CD4-positive, alpha-beta T cell treated with Interleukin-6 for 4 hours (primary cell): ENCODE data around the gene HTR3C.
"Not testable (repeated sequence)": the region's sequence is repeated elsewhere in the genome, so short reads cannot be mapped to it uniquely, and the experiment has no call there.

ENCODE experiments used
- DNase-seq: peaks from one replicate; pipeline ENCODE4 v3.0.0-alpha.2; 2020; ENCODE audit warnings: mixed read lengths

HTR3C gene, protein sequence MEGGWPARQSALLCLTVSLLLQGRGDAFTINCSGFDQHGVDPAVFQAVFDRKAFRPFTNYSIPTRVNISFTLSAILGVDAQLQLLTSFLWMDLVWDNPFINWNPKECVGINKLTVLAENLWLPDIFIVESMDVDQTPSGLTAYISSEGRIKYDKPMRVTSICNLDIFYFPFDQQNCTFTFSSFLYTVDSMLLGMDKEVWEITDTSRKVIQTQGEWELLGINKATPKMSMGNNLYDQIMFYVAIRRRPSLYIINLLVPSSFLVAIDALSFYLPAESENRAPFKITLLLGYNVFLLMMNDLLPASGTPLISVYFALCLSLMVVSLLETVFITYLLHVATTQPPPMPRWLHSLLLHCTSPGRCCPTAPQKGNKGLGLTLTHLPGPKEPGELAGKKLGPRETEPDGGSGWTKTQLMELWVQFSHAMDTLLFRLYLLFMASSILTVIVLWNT

DNA sequence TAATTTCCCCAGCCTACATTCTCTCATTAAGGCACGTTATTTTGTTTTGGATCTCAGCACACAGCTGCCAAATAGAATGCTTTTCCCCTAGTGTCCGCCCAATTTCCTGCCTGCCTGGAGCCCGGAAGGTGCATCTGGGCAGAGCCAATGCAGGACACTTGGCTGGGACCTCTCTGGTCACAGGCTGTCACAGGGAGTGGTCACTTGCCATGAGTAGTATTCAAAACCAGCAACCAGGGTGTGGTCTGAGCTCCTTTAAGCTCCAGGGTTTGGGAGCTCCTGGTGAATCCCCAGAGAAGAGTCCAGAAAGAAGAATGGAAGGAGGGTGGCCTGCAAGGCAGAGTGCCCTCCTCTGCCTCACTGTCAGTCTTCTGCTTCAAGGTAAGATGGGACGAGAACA is at the start of gene HTR3C:
Gene HTR3C, plus strand, starts transcription at position 281 of the 400 bp plus-strand sequence. Its CDS starts 34 bp downstream, at position 315.
- no peak for DNase-seq

DNA sequence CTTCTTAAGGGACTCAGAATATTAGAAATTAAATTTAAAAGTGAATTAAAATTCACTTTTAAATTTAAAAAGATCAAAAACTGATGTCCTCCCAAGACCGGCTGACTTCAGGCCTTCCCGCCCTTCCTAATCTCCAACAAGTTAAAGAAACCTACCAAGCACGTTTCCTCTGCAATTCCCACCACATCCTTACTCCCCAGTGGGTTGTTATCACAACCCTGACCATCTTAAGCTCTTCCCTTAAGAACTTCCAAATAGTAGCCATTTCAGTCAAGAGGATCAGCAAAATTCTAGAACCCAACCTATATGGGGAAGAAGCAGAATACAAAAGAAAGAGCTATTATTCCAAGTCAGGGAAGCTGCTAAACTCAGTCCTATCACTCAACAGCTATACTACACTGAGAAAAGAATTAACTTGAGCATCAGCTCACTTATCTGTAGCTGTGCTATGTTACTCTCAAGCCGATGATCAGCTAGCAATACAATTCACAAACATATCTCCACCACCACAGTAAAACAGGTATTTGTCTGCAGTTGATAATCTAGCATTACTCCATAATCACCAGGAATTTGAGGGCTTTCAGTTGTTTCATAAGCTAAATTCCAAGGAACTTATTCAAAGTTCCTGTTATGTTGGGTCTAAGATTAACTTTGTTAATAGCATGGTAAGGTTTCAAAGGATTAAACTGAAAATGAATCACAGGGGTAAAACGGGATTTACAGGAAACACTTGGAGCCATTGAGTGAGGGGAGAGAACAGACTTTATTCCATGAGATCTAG is 49.5 kb upstream of the HTR3C start:
- DNase-seq = no peak

DNA sequence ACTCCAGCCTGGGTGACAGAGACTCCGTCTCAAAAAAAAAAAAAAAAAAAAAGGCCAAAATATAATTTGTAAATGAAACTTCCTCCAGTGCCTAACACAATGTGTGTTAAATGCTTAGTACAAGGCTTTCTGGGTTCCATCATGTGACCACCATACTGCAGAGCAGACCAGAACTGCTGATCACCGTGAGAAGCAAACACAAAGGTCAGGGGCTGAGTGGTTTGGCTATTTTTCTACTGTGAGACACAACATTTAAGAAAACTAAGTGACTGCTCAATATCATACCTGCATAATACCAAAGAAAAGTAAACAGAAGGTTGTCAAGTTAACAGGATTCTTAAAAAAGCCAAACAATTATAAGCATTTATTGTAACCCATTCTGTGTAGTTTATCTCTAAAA is 48.4 kb upstream of the HTR3C start:
- no peak for DNase-seq

DNA sequence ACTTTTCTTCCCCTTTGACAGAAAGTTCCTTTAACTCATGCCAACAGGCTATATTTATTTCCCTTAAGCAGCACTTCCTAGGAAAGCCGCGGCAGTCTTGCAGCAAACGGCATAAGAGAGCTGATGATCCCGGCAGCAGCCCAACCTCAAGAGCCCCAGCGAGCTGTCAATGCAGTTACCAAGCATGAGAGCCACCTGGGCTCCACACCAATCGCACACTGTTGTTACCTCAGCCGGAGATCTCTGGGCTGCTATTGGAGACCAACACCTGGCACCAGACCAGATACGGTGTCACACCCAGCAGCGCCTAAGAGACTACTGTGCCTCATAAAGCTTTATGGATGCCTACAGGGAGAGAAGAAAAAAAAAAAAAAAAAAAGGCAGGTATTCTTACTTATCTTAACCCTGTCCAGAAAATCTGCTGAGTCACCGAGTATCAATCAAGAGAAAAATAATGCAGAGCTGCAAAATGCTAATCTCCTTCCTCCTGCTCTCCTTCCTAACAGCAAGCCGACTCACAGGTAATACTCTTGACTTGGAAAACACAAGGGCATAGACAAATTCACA is 46.8 kb upstream of the HTR3C start:
- DNase-seq = peak; percentile 28

DNA sequence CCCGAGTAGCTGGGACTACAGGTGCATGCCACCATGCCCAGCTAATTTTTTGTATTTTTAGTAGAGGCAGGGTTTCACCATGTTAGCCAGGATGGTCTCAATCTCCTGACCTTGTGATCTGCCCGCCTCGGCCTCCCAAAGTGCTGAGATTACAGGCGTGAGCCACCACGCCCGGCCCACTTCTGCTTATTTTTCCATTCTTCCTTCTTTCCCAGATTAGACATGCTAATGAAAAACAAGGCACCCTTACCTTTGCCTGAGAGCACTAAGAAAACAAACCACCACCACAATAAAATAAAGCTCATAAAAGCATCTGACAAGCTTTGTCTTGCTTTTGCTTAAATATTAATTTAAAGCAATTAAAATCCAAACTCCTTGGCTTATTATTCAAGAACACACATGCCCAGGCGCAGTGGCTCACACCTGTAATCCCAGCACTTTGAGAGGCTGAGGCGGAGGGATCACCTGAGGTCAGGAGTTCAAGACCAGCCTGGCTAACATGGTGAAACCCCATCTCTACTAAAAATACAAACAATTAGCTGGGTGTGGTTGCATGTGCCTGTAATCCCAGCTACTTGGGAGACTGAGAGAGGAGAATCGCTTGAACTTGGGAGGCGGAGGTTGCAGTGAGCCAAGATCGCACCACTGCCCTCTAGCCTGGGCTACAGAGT is 45.6 kb upstream of the HTR3C start:
- DNase-seq = not testable (repeated sequence)

DNA sequence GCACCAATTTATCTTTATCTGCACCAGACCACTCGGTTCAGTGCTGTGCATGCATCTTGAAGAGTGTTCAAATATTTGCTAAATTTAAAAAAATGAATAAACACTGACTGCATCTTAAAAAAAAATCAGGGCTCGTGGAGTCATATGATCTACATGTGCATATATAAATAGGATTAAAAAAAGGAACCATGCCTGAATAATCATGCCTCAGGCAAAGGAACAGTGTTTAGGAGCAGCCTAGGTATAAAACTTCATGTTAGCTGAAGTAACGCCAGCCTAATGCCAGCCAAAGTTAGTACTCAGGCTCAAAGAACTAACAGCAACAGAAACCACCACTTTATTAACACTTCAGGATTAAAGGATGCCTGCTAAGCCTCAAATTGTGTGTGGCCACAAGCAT is 44.7 kb upstream of the HTR3C start:
- no peak for DNase-seq

DNA sequence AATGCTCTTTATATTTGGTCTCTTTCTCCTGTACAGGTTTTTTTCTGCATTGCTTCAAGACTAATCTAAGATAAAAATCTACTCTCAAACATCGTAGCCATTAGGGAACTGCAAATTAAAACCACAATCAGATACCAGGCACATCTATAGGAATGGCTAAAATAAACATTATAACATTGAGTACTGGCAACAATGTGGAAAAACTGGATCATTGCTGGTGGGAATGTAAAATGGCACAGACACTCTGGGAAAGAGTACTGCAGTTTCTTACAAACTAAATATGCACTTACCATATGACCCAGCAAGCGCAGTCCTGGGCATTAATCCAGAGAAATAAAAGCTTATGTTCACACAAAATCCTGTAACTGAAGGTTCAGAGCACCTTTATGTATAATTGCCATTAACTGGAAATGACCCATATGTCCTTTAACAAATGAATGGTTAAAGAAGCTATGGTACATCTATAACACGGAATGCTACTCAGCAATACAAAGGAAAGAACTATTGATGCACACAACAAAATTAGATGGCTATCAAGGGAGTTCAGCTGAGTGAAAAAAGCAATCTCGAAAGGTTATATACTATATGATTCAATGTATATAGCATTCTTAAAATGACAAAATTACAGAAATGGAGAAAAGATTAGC is 41.5 kb upstream of the HTR3C start:
- no peak for DNase-seq

DNA sequence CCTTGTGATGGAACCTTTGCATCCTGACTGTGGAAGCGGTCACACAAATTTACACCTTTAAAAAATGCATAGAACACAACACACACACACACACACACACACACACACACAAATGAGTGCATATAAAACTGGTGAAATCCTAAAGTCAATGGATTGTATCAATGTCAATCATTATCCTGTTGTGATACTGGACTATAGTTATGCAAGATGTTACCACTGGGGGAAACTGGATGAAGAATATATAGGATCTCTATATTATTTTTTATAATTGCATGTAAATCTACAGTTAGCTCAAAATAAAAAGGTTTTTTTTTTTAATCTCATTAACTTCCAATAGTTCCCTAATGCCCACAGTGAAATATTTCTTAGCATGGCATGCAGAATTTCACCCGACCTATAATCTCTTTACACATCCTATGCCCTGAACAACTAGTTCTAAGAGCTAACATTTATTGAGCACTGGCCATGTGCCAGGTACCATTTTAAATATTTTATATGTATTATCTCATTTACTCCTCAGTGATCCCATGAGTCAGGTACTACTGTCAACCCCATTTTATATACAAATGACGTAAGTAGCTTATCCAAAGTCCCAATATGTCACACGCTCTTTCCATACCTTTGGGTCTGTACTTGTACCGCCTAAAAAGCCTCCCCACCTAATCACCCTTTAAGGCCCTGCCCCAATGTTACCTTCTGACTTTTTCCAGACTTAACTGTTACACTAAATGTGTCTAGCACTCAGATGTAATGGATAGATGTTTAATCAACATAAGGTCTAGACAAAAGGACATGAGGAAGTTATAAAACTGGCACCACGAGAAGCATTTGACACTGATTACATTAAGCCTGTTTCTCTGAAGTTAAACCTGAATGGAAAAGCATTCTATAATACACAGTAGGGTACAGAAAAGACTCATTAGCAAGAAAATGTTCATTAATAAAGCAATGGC is 40.6 kb upstream of the HTR3C start:
- DNase-seq = no peak

DNA sequence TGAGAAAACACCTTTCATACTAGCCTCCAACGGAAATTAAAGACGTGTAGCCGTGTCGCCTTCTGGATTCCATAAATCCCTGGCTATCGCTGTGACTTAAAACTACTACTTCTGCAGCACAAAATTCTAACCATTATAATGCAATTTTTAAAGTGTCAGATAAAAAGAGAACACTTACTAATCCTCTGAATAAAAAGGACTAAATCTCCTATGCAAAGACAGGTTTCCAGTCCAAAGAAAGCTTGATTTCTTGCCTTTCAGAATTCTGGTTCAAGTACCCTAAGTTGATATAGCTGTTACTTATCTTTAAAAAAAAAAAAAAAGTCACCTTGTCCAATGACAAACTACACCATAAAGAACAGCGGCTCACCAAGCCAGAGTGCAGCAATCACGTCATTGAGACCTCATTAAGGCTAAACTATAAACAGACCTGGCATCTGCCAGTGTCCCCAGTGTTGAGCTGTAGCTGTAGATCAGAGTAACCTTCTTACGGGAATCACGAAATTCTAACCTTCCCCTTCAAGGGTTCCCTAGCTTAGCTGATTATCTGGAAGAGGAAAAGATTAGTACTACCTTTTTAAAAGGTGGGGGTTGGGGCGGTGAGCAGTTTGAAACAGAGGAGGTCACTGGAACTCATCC is 37.3 kb upstream of the HTR3C start:
- DNase-seq = no peak

DNA sequence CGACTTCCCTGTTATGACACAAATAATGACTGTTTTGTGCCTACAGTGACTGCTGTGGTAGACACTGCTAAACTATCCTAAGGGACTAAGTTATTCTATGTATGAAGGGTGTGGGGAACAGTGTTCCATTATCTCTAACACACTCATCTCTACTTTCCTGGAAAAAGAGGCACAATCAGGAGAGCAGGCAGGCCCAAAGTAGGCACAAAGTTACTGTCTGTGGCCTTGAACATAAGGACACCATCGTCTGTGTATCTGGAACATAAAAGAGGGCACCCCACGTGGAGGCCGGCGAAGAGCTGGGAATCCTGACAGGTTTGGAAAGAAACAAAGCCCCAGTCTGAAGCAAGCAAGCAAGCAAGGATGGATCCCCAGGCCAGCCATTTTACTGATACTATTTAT is 36.7 kb upstream of the HTR3C start:
- DNase-seq = no peak

DNA sequence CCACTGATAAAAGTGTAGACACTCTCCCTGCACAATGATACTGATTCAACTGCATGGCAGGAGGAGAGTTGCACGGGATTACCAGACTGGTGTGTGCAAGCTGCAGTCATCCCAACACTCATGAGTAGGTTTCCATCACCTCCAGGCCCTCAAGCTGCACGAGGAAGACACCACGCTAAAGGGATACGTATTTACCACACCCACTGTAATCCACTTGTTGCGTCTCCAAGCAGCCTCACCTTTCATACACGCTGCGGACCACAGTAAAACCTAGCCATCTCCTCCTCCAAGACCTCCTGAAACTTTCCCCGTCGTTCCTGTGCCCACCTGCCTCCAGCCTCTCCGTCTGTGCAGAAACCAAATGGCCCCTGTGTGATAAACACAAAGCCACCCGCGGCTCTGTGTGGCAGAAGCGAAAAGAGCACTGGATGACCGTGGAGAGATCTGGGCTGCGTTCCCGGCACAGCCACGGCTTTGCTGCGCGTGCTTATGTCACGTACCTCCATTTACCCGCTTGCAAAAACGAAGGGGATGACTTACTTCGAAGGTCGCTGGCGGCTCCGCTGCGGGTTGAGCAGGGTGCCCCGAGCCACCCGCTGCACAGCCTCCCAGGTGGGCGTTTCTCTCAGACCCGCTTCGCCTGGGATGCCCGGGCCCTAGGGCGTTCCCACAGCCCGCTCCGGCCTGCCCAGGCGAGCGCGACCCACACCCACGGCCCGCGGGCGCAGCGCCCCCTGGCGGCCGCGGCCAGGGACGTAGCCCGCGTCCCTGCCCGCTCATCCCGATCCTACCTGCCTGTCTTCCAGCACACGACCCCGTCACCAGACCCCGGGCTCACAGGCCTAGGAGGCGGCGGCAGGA is 35.8 kb upstream of the HTR3C start:
- peak; percentile 54 for DNase-seq

DNA sequence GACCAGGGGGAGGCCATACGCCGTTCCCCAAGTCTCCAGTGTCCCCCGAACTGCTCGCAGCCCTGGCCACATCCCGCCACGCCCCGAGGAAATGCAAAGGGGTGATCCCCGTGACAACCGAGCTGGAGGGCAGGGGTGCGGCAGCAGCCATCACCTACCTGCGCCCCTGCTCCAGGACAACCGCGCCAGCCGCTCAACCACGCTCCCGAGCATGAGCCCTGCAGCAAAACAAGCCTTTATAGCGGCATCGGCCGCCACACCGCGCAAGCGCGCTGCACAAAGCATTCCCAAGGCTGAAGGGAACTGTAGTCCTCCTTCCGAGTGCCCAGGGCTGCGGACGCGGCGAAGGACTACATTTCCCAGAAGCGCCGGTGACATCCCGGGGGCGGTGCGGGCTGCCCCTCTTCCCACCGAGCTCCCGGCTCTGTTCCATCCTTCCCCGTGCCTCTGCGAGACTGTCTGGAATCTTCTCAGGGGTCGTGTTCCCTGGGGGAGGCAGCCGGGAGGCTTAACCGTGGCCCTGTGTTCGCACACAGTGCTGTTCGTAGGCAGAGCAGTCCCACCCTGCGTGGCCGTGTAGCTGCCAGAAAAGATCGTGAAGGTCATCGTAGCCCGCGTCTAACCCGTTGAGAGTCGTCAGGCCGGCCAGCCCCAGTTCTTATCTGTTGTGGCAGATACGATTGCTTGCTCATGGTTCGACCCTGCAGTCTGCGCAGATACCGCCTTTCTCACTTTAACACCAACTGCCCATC is 35.0 kb upstream of the HTR3C start, which contains the start of gene ABCC5:
Gene ABCC5, minus strand, starts transcription at position 213 of the 752 bp plus-strand sequence. CDS start 3,492 bp downstream, outside the sequence.
- DNase-seq = peak; percentile 89

DNA sequence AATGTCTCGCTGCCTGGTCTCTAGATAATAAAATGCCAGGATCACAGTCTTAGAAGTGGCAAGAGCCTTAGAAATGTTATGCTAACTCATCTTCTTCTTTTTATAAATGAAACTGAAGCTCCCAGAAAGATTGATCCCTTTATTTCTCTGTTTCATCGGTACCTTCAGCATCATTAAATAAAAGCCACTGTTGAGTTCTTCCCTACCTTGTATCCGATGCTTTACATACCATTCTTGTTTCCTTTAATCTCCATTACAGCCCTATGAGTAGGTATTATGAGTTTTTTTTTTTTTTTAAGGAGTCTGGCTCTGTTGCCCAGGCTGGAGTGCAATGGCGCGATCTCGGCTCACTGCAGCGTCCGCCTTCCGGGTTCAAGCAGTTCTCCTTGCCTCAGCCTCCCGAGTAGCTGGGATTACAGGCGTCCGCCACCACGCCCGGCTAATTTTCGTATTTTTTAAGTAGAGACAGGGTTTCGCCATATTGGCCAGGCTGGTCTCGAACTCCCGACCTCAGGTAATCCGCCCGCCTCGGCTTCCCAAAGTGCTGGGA is 34.3 kb upstream of the HTR3C start:
- DNase-seq = no peak

DNA sequence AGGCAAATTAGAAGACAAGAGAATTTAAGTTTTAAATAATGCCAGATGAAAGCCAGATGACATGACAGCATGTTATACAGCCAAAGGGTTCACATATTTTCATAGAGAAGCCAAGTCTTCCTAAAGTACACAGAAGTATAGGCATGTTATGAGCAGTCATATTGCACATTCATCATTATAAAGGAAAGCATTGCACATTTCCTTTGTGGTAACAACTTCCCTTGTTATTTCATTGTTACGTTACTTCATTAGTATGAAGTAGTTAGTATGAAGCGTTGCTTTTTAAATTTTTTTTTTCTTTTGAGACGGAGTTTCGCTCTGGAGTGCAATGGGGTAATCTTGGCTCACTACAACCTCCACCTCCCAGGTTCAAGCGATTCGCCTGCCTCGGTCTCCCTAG is 30.5 kb upstream of the HTR3C start:
- DNase-seq = no peak

DNA sequence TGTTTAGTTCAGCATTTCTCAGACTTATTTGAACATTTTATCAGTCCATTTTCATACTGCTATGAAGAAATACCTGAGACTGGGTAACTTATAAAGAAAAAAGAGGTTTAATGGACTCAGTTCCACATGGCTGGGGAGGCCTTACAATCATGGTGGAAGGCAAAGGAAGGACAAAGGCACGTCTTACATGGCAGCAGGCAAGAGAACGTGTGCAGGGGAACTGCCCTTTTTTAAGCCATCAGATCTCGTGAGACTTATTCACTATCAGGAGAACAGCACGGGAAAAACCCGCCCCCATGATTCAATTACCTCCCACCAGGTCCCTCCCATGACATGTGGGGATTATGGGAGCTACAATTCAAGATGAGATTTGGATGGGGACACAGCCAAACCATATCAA is 27.6 kb upstream of the HTR3C start:
- DNase-seq = not testable (repeated sequence)

DNA sequence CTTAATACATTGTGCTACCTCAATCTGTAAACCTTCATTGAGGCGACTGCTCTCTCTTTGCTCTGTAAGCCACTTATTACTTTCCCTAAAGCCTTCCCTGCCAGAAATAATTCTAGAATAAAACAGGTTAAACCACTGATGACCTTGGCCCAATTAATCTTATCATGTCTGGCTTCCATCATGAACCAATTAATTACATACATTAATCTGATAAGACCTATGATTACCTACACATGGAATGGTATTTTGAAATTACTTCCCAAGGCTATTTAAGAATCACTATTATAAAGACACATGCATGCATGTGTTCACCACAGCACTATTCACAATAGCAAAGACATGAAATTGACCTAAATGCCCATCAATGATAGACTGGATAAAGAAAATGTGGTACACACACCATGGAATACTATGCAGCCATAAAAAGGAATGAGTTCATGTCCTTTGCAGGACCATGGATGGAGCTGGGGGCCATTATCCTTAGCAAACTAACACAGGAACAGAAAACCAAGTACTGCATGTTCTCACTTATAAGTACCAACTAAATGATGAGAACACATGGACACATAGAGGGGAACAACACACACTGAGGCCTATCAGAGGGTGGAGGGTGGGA is 24.5 kb upstream of the HTR3C start:
- DNase-seq = not testable (repeated sequence)

DNA sequence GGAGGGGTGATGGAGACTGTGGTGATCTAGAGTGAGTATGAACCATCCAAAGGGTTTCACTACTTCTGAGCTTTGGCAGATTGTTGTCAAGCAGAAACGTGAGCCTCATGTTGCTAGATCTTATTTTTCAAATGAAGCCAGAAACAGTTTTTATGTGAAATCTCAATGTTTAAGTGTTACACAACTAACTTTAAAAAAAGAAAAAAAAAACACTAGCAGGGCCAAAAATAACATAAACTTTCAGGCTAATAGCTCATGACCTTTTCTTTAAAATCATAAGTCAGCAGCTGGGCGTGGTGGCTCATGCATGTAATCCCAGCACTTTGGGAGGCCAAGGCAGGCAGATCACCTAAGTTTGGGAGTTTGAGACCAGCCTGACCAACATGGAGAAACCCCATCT is 23.4 kb upstream of the HTR3C start:
- DNase-seq = no peak

DNA sequence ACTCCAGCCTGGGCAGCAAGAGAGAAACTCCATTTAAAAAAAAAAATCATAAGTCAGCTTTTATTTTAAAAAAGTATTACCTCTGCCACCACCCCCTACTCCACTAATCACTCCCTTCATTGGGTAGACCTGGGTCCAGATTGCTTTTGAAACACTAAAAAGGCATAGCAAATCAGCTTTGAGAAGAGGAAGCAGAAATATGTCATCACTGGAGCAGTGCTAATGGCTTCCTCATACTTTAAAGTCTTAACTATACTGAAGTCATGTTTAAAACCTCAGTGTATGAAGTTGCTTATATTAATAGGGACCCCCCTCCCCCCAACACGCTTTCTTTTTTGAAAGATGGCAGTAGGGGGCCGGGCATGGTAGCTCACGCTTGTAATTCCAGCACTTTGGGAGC is 22.3 kb upstream of the HTR3C start:
- DNase-seq = no peak
